HuH-7.5 (cell line): ENCODE data around the gene STX1A.
"Not testable (repeated sequence)": the region's sequence is repeated elsewhere in the genome, so short reads cannot be mapped to it uniquely, and the experiment has no call there.

Experiments
- DNase-seq: peaks from one replicate; pipeline ENCODE4 v3.0.0; 2011; ENCODE audit warnings: low spot score

The STX1A gene

GRCh38 chr7:73681031-73681430, 38.4 kb downstream of the STX1A start:
- no peak for DNase-seq

- DNase-seq = no peak
These were observed 39.0 kb downstream of the STX1A start for GRCh38 chr7:73680501-73680900.

GRCh38 chr7:73679709-73680108, 39.8 kb downstream of the STX1A start:
- DNase-seq = no peak

- no peak for DNase-seq
These were observed 40.6 kb downstream of the STX1A start for GRCh38 chr7:73678862-73679261.

GRCh38 chr7:73676062-73676461, 43.4 kb downstream of the STX1A start:
- DNase-seq = not testable (repeated sequence)

GRCh38 chr7:73674468-73675124, 44.9 kb downstream of the STX1A start:
- no peak for DNase-seq

- DNase-seq = no peak
These were observed 47.5 kb downstream of the STX1A start for GRCh38 chr7:73671857-73672445.

- no peak for DNase-seq
These were observed 48.2 kb downstream of the STX1A start for GRCh38 chr7:73671322-73671661.

GRCh38 chr7:73669858-73670385, 49.5 kb downstream of the STX1A start:
- no peak for DNase-seq

- DNase-seq = no peak
These were observed 50.2 kb downstream of the STX1A start for GRCh38 chr7:73669288-73669701.

GRCh38 chr7:73668886-73669230, 50.6 kb downstream of the STX1A start:
- DNase-seq = no peak

- DNase-seq = peak; percentile 48
These were observed 51.2 kb downstream of the STX1A start for GRCh38 chr7:73668103-73668885.

GRCh38 chr7:73667344-73668102, 51.9 kb downstream of the STX1A start, which contains the start of gene VPS37D:
VPS37D (plus strand) TSS chr7:73667831; CDS start chr7:73667959, 128 bp downstream.
- DNase-seq = peak; percentile 85

GRCh38 chr7:73663033-73663432, 56.4 kb downstream of the STX1A start:
- no peak for DNase-seq

- not testable (repeated sequence) for DNase-seq
These were observed 58.9 kb downstream of the STX1A start for GRCh38 chr7:73660594-73660993.

GRCh38 chr7:73659983-73660382, 59.5 kb downstream of the STX1A start:
- no peak for DNase-seq

GRCh38 chr7:73655309-73655708, 64.2 kb downstream of the STX1A start:
- not testable (repeated sequence) for DNase-seq

GRCh38 chr7:73652541-73652949, 66.9 kb downstream of the STX1A start:
- no peak for DNase-seq

- DNase-seq = no peak
These were observed 68.9 kb downstream of the STX1A start for GRCh38 chr7:73650524-73650923.

GRCh38 chr7:73649576-73649975, 69.9 kb downstream of the STX1A start:
- no peak for DNase-seq
